ENCODE data around the gene KRTAP10-12.
"Not testable (repeated sequence)": the region's sequence is repeated elsewhere in the genome, so short reads cannot be mapped to it uniquely, and the experiment has no call there.

KRTAP10-12 gene

DNA sequence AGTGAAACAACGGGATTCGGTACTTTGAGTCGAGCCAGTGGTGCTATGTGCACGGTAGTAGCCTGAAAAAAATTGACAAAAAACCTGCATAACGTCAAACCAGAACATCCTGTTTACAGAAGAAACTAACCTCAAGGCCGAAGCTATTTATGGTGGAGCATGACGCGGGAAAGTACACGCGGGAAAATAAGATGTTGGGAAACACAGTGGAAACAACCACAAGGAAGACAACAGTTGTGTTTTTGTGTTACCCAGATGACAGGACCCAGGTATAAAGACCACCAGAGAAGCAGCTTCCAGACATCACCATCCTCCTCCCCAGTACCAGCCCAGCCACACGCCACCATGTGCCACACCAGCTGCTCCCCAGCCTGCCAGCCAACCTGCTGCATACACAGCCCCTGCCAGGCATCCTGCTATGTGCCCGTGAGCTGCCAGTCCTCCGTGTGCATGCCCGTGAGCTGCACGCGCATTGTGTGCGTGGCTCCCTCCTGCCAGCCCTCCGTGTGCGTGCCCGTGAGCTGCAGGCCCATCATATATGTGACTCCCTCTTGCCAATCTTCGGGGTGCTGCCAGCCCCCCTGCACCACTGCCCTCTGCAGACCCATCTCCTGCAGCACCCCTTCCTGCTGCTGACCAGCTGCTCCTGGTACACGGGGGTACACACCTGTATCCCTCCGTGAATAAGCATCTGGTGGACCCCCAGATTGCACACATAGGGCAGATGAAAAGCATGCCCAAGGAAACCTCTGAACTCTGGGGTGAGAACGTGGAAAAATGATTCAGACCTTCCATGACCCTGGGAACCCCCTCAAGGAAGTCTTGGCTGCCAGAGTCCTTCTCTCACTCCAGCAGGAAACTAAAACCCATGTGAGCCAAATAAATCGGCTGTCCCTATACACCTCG lies 39.1 kb upstream of the KRTAP10-12 start, which contains the start of gene KRTAP12-3:
Gene KRTAP12-3, plus strand, starts transcription at position 298 of the 906 bp plus-strand sequence. Its CDS starts 48 bp downstream, at position 346.
- DNase-seq (ENCODE audit: extremely low read depth, insufficient read length), result no peak
- H3K4me3 ChIP-seq (replicated peaks; ENCODE audit: low read depth, low read length), result no peak within 1 kb of the TSS
- no peaks in the 10 kb centered on the region for H3K27me3 ChIP-seq (replicated peaks; ENCODE audit: control insufficient read depth, insufficient read depth, low read length)
- no peaks in the 10 kb centered on the region for H3K36me3 ChIP-seq (ENCODE audit: control insufficient read depth, insufficient read depth, low read length)
- no peak for TF ChIP-seq CTCF (IDR thresholded peaks at IDR 0.05; ENCODE audit: insufficient read depth, low read length, poor library complexity, severe bottlenecking)

DNA sequence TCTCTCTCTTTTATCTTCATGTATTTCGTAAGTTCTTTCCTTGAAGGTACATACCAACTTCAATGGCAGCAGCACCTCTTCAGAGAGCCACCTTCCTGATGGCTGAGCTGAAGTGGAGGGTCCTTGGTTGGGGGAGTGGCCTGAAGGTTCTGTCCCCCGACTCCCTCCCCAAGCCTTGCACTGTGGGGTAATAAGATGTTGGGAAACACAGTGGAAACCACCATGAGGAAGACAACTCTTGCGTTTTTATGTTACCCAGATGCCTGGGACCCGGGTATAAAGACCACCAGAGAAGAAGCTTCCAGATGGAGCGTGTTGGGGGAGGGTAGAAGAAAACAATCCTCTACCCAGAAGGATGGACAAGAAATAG lies 38.4 kb upstream of the KRTAP10-12 start:
- no peaks in the 10 kb centered on the region for H3K36me3 ChIP-seq (ENCODE audit: control insufficient read depth, insufficient read depth, low read length)
- no peak for DNase-seq (ENCODE audit: extremely low read depth, insufficient read length)
- no peak overlapping the region for H3K4me3 ChIP-seq (replicated peaks; ENCODE audit: low read depth, low read length)
- TF ChIP-seq CTCF (IDR thresholded peaks at IDR 0.05; ENCODE audit: insufficient read depth, low read length, poor library complexity, severe bottlenecking), result no peak
- no peaks in the 10 kb centered on the region for H3K27me3 ChIP-seq (replicated peaks; ENCODE audit: control insufficient read depth, insufficient read depth, low read length)

GRCh38 chr21:44658913-44659595 lies 37.9 kb upstream of the KRTAP10-12 start:
- Histone ChIP-seq H3K27me3 (replicated peaks; ENCODE audit: control insufficient read depth, insufficient read depth, low read length) (no peaks in the 10 kb centered on the region), H3K4me3 (replicated peaks; ENCODE audit: low read depth, low read length) (no peak overlapping the region), H3K36me3 (ENCODE audit: control insufficient read depth, insufficient read depth, low read length) (no peaks in the 10 kb centered on the region)
- DNase-seq (ENCODE audit: extremely low read depth, insufficient read length), result no peak
- TF ChIP-seq CTCF (IDR thresholded peaks at IDR 0.05; ENCODE audit: insufficient read depth, low read length, poor library complexity, severe bottlenecking), result no peak

DNA sequence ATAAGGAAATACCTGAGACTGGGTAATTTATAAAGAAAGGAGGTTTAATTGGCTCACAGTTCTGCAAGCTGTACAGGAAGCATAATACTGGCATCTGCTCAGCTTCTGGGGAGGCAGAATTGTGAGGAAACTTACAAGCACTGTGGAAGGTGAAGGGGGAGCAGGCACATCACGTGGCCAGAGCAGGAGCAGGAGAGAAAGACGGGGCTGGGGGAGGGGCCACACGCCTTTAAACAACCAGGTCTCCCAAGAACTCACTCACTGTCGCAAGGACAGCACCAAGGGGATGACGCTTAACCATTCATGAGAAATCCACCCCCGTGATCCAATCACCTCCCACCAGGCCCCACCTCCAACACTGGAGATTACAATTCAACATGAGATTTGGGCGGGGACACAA lies 35.4 kb upstream of the KRTAP10-12 start:
- not testable (repeated sequence) for H3K27me3 ChIP-seq (replicated peaks; ENCODE audit: control insufficient read depth, insufficient read depth, low read length); DNase-seq (ENCODE audit: extremely low read depth, insufficient read length); H3K4me3 ChIP-seq (replicated peaks; ENCODE audit: low read depth, low read length); H3K36me3 ChIP-seq (ENCODE audit: control insufficient read depth, insufficient read depth, low read length)

GRCh38 chr21:44664691-44665090 lies 32.3 kb upstream of the KRTAP10-12 start:
- no peak for TF ChIP-seq CTCF (IDR thresholded peaks at IDR 0.05; ENCODE audit: insufficient read depth, low read length, poor library complexity, severe bottlenecking)
- H3K36me3 ChIP-seq (ENCODE audit: control insufficient read depth, insufficient read depth, low read length), result no peaks in the 10 kb centered on the region
- H3K4me3 ChIP-seq (replicated peaks; ENCODE audit: low read depth, low read length), result no peak overlapping the region
- no peak for DNase-seq (ENCODE audit: extremely low read depth, insufficient read length)
- peaks cover 2% of the 10 kb centered on the region; the same call in 1 of the 2 replicates for H3K27me3 ChIP-seq (replicated peaks; ENCODE audit: control insufficient read depth, insufficient read depth, low read length)

Measured in GM06990 (cell line).